SK-N-SH (cell line): ENCODE measurements around the gene CHMP1B. TPM values are rescaled to one million over a fixed set of nuclear protein-coding genes. Genes with fewer than 3 reads are reported as not detected.

ENCODE experiments used
- CTCF ChIA-PET: fragments of 300-600, 350-600 bp; formaldehyde crosslinking; extraction: SDS; loops from one replicate; lab custom pipeline; 2021; lab: Yijun Ruan, JAX
- POLR2A ChIA-PET: fragments of 350-600 bp; sonication (Branson Sonifier 250); formaldehyde crosslinking; extraction: SDS; loops from one replicate; lab custom pipeline; 2020; ENCODE audit warnings: antibody characterized with exemption, inconsistent platforms; lab: Yijun Ruan, JAX
- DNase-seq: peaks from one replicate; pipeline ENCODE4 v3.0.0; 2012
- H2AFZ ChIP-seq: fragments of 200-600 bp; sonication (generic); 2 replicates; pipeline ENCODE4 v1.8.1; 2016; ENCODE audit warnings: antibody characterized with exemption, mild to moderate bottlenecking, low read depth
- H3F3A ChIP-seq: fragments of 200-600 bp; sonication (generic); replicated peaks from 2 replicates; pipeline ENCODE3; 2016; ENCODE audit warnings: antibody characterized with exemption, mild to moderate bottlenecking; ENCODE audit not compliant: insufficient read depth
- H3K27ac ChIP-seq, 2 experiments: fragments of 200-500 bp in 1 of 2; fragments of 200-600 bp in 1 of 2; sonication (Bioruptor generic) in 1 of 2; sonication (generic), shearing (Covaris generic) in 1 of 2; 2 replicates each; pipeline versions ENCODE4 v1.5.1 to v1.6.1; 2014 to 2016; ENCODE audit warnings: low read depth in 2 of 2, inconsistent platforms in 1 of 2, low read length in 1 of 2, mild to moderate bottlenecking in 1 of 2, mixed read lengths in 1 of 2
- H3K27me3 ChIP-seq: fragments of 200-600 bp; sonication (generic), shearing (Covaris generic); 2 replicates; pipeline ENCODE4 v1.6.1; 2016; ENCODE audit warnings: mixed run types; ENCODE audit not compliant: insufficient read depth
- H3K36me3 ChIP-seq, 2 experiments: fragments of 200-500 bp in 1 of 2; fragments of 200-600 bp in 1 of 2; sonication (Bioruptor generic) in 1 of 2; sonication (generic) in 1 of 2; replicated peaks in 1 of 2; 2 replicates each; pipeline versions ENCODE3 to v1.5.1; 2014 to 2016; ENCODE audit warnings: low read length in 1 of 2, mild to moderate bottlenecking in 1 of 2; ENCODE audit not compliant: insufficient read depth in 2 of 2, control insufficient read depth in 1 of 2
- H3K4me1 ChIP-seq, 2 experiments: fragments of 200-500 bp in 1 of 2; fragments of 200-600 bp in 1 of 2; sonication (Bioruptor generic) in 1 of 2; sonication (generic), shearing (Covaris generic) in 1 of 2; 2 replicates each; pipeline versions ENCODE4 v1.5.1 to v1.6.1; 2014 to 2016; ENCODE audit warnings: low read depth in 1 of 2, low read length in 1 of 2, mixed run types in 1 of 2; ENCODE audit not compliant: insufficient read depth in 2 of 2, control insufficient read depth in 1 of 2
- H3K4me2 ChIP-seq: fragments of 200-600 bp; sonication (generic), shearing (Covaris generic); 2 replicates; pipeline ENCODE4 v1.6.1; 2017; ENCODE audit warnings: mixed run types
- H3K4me3 ChIP-seq, 2 experiments: fragments of 200-500 bp in 1 of 2; fragments of 200-600 bp in 1 of 2; sonication (Bioruptor generic) in 1 of 2; sonication (generic), shearing (Covaris generic) in 1 of 2; 2 replicates each; pipeline versions ENCODE4 v1.5.1 to v1.8.1; 2014 to 2016; ENCODE audit warnings: low read depth in 2 of 2, inconsistent platforms in 1 of 2, low read length in 1 of 2, mild to moderate bottlenecking in 1 of 2, mixed read lengths in 1 of 2, moderate library complexity in 1 of 2
- H3K79me2 ChIP-seq: fragments of 200-600 bp; sonication (generic); 2 replicates; pipeline ENCODE4 v1.8.1; 2017; ENCODE audit warnings: mild to moderate bottlenecking; ENCODE audit not compliant: insufficient read depth
- H3K9ac ChIP-seq: fragments of 200-600 bp; sonication (generic); 2 replicates; pipeline ENCODE4 v1.6.1; 2017; ENCODE audit warnings: mixed run types
- H3K9me2 ChIP-seq: fragments of 200-600 bp; sonication (generic); 2 replicates; pipeline ENCODE4 v1.6.1; 2017; ENCODE audit warnings: mixed run types
- H3K9me3 ChIP-seq: fragments of 200-600 bp; sonication (generic); 2 replicates; pipeline ENCODE4 v1.6.1; 2017; ENCODE audit warnings: mixed run types, mild to moderate bottlenecking, moderate library complexity
- H4K20me1 ChIP-seq: fragments of 200-600 bp; sonication (generic); 2 replicates; pipeline ENCODE4 v1.6.1; 2017; ENCODE audit warnings: mild to moderate bottlenecking, mixed run types; ENCODE audit not compliant: insufficient read depth
- ELF1 ChIP-seq: IDR thresholded peaks from 2 replicates; pipeline ENCODE4 v1.4.0; 2012
- EP300 ChIP-seq, 2 experiments: IDR thresholded peaks; 2 replicates each; pipeline versions ENCODE4 v1.4.0 to v1.6.1; 2012; ENCODE audit warnings: borderline replicate concordance in 1 of 2, low read depth in 1 of 2, low read length in 1 of 2
- GABPA ChIP-seq: IDR thresholded peaks from 2 replicates; pipeline ENCODE4 v1.4.0; 2012; ENCODE audit warnings: low read depth, mild to moderate bottlenecking
- IRF3 ChIP-seq: fragments of 150-350 bp; IDR thresholded peaks from 2 replicates; pipeline ENCODE4 v1.6.1; 2016; ENCODE audit warnings: mild to moderate bottlenecking, low read depth, low read length
- MAX ChIP-seq: IDR thresholded peaks from 2 replicates; pipeline ENCODE4 v1.4.0; 2012; ENCODE audit warnings: low read depth
- NFIC ChIP-seq: IDR thresholded peaks from 2 replicates; pipeline ENCODE4 v1.4.0; 2012; ENCODE audit warnings: borderline replicate concordance
- RCOR1 ChIP-seq: fragments of 150-350 bp; IDR thresholded peaks from 2 replicates; pipeline ENCODE4 v1.6.1; 2017; ENCODE audit warnings: antibody characterized with exemption, low read length
- SIN3A ChIP-seq: IDR thresholded peaks from 2 replicates; pipeline ENCODE4 v1.6.1; 2012; ENCODE audit warnings: low read depth, mild to moderate bottlenecking, low read length, moderate library complexity, borderline replicate concordance
- TAF1 ChIP-seq: IDR thresholded peaks from 2 replicates; pipeline ENCODE4 v1.6.1; 2012; ENCODE audit warnings: low read depth, mild to moderate bottlenecking, low read length, moderate library complexity, borderline replicate concordance
- USF1 ChIP-seq: IDR thresholded peaks from 2 replicates; pipeline ENCODE4 v1.4.0; 2012; ENCODE audit warnings: low read depth, borderline replicate concordance
- USF2 ChIP-seq: fragments of 150-350 bp; IDR thresholded peaks from 2 replicates; pipeline ENCODE4 v1.6.1; 2017; ENCODE audit warnings: antibody characterized with exemption, low read length, low read depth, borderline replicate concordance
- YY1 ChIP-seq: IDR thresholded peaks from 2 replicates; pipeline ENCODE4 v1.4.0; 2012; ENCODE audit warnings: low read depth, mild to moderate bottlenecking
- ZBTB33 ChIP-seq: IDR thresholded peaks from 2 replicates; pipeline ENCODE4 v1.4.0; 2012; ENCODE audit warnings: low read depth, borderline replicate concordance
- WGBS: methylation state at CpG from one replicate; pipeline ENCODE4 v1.1.6; 2017; ENCODE audit warnings: low lambda C conversion rate; 5-methylcytosine and 5-hydroxymethylcytosine counted together
- polyA plus RNA-seq, 3 experiments: library from polyadenylated mRNA; depleted of rRNA; stranded (reverse); fragments of >200 nt; gene quantifications; 2 replicates each; pipeline ENCODE4 v1.2.3, GENCODE V29; 2012

Gene CHMP1B
- polyA plus RNA-seq, 1 of the 3 experiments (the other 2 are of a cell fraction): 52.4 TPM

GRCh38 chr18:11839556-11839955 lies 11.7 kb upstream of the CHMP1B start:
- H3K79me2 ChIP-seq: no peaks in the 10 kb centered on the region
- no peaks in the 10 kb centered on the region for H3K4me1 ChIP-seq
- H3K36me3 ChIP-seq: no peaks in the 10 kb centered on the region
- CTCF ChIA-PET: interaction anchor here (1.2 kb wide), 1 partner anchor 98 kb away, joined by 4 read pairs; no protein-coding TSS in a partner anchor
- no peaks in the 10 kb centered on the region for H3F3A ChIP-seq
- peaks cover 44% of the 10 kb centered on the region; the same call in 1 of the 2 replicates for H3K27me3 ChIP-seq
- POLR2A ChIA-PET: interaction anchor here (0.5 kb wide), 1 partner anchor 189 kb away, joined by 3 read pairs; no protein-coding TSS in a partner anchor
- H3K9ac ChIP-seq: no peak overlapping the region
- H3K27ac ChIP-seq: no peak overlapping the region
- 21% methylated on average over 6 of the region's 6 CpGs for WGBS
- no peak for DNase-seq
- H2AFZ ChIP-seq: no peak overlapping the region
- no peaks in the 10 kb centered on the region for H4K20me1 ChIP-seq
- no peak for TF ChIP-seq EP300 (IDR thresholded peaks at IDR 0.05; ENCODE audit: borderline replicate concordance in 1 of 2, low read depth in 1 of 2, low read length in 1 of 2)
- no peak for TF ChIP-seq SIN3A
- no peak for TF ChIP-seq RCOR1
- TF ChIP-seq TAF1: no peak
- TF ChIP-seq ZBTB33: no peak
- TF ChIP-seq NFIC: no peak
- TF ChIP-seq ELF1: no peak
- no peak for TF ChIP-seq USF1
- TF ChIP-seq YY1: no peak
- TF ChIP-seq MAX: no peak
- no peak for TF ChIP-seq IRF3
- no peak for TF ChIP-seq USF2
- TF ChIP-seq GABPA: no peak
- H3K9me3 ChIP-seq: no peaks in the 10 kb centered on the region
- H3K4me2 ChIP-seq: peak overlapping the region; percentile 49; the same call in 1 of the 2 replicates
- H3K4me3 ChIP-seq: no peak overlapping the region
- no peaks in the 10 kb centered on the region for H3K9me2 ChIP-seq
